GM18858 (cell line): ENCODE results near the gene NPAS3.
"Not testable (repeated sequence)": the region's sequence is repeated elsewhere in the genome, so short reads cannot be mapped to it uniquely, and the experiment has no call there.

ENCODE experiments used
- ATAC-seq: cut with Tn5 transposase; IDR thresholded peaks from one replicate; pipeline ENCODE4 v1.9.1; 2021; ENCODE audit not compliant: unreplicated experiment

Gene NPAS3

GRCh38 chr14:33068626-33069025, 129.9 kb downstream of the NPAS3 start:
- no peak for ATAC-seq

- ATAC-seq, result no peak
Measured at GRCh38 chr14:33070475-33070874, 131.8 kb downstream of the NPAS3 start.

- ATAC-seq, result no peak
Measured at GRCh38 chr14:33073023-33073422, 134.3 kb downstream of the NPAS3 start.

GRCh38 chr14:33081259-33081658, 142.6 kb downstream of the NPAS3 start:
- no peak for ATAC-seq

- no peak for ATAC-seq
Measured at GRCh38 chr14:33085799-33086198, 147.1 kb downstream of the NPAS3 start.

DNA sequence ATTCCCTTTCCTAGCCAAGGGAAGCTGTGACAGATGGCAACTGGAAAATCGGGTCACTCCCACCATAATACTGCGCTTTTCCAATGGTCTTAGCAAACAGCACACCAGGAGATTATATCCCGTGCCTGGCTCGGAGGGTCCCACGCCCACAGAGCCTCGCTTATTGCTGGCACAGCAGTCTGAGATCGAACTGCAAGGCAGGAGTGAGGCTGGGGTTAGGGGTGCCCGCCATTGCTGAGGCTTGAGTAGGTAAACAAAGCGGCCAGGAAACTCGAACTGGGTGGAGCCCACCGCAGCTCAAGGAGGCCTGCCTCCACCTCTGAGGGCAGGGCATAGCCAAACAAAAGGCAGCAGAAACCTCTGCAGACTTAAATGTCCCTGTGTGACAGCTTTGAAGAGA, 149.6 kb downstream of the NPAS3 start:
- ATAC-seq, result not testable (repeated sequence)

- ATAC-seq, result no peak
Measured at GRCh38 chr14:33098016-33098415, 159.3 kb downstream of the NPAS3 start.

- ATAC-seq, result no peak
Measured at GRCh38 chr14:33103489-33103888, 164.8 kb downstream of the NPAS3 start.

GRCh38 chr14:33103966-33104365, 165.3 kb downstream of the NPAS3 start:
- no peak for ATAC-seq

DNA sequence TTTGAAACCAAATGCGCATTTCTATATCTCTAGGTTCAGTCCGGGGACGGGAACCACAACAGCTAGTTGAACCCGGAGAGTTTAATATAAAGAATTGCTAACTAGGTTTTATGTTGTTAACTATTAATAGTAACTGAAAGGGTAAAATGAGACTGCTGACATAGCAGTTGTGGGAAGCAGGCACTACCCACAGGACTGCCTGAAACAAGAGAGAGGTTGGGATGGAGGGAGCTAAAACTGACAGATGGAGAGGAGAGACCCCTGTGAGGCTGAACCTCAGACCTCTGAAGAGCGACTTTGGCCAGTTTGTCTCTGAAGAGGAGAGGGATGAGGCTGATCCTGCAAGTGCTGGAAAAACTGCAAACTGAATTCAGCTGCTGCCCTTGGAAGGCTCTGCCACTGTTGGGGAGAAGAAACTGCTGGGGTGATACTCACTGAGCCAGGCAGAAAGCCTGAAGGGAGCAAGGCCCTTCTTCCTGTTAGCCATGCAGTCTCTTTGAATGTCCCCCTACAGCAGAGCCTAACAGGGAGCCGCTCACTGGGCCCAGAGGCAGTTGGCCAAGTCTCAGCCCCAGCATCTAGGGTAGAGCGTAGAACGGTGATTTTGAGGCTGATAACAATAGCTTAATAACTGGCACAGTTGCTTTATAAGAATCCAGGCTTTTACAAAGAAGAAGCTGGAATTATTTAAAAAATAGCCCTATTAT, 172.2 kb downstream of the NPAS3 start:
- no peak for ATAC-seq

DNA sequence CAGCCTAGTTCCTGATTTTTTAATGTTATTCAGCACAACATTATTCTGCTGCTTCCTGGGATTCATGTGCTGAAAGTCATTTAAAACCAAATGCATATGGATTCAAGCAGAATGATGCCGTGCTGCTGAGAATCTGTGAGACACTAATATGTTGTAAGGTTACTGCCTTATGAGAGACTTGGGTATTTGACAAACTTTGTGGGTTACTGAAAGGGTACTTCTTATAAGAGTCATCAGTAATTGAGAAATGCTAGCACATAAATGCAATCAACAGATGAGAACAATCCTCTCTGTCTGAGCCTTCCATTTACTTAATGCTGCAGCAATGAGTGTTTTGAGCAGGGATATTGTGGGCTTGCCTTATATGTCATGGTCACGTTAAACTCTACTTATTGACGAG, 175.7 kb downstream of the NPAS3 start:
- no peak for ATAC-seq

GRCh38 chr14:33118668-33119067, 180.0 kb downstream of the NPAS3 start:
- no peak for ATAC-seq

DNA sequence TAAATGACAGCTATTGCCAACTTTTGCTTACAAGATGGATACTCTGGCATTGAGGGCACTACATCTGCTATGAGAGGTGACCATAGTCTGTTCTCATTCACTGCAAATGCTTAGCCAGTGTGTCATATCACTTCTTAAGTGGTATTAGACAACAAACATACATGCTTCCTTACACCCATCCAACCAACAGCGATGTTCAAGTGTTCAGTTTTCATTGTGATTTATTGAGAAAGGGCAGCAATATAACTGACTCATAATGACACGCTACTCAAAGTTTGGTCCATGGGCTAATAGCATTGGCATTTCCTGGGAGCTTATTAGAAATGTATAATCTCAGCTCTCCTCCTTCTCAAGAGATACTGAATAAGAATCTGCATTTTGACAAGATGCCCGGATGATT, 181.7 kb downstream of the NPAS3 start:
- ATAC-seq, result no peak

GRCh38 chr14:33120966-33121365, 182.3 kb downstream of the NPAS3 start:
- ATAC-seq, result no peak

DNA sequence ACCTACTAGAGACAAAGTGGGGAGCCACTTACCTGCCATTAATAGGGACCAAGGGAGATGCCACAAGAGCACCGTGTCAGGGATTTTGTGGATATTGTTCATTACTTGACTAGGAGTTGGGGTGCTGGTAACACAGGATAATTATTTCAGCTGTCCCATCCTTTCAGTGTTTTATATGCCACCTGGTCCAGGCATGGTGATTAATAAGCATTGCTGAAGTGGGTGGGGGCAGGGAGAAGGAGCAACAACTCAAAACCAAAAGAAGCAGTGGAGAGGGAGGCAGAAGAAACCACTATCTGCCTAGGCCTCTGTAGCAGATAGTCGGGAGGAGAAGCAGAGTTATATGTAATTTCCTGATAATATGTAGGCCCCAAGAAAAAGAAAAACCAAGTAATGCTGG, 184.6 kb downstream of the NPAS3 start:
- ATAC-seq, result no peak

DNA sequence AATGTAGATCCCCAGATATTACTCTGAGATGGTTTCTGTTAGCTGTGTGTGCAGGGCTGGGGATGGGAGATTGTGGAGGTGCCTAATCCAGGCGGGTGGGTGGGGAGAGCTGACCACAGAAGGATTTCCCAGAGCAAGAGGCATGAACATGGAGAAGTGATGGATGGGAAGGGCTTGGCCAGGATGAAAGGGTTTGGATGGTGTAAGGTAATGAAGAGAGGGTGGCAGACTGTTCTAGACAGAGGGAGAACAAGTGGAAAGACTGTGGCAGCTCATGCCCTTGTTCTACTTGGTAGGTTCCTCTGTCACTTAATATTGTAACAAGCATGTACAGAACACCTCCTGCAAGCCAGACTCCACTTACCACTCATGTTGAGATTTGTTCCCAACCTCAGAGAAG, 187.8 kb downstream of the NPAS3 start:
- no peak for ATAC-seq

- ATAC-seq, result no peak
Measured at GRCh38 chr14:33127531-33127930, 188.9 kb downstream of the NPAS3 start.

- no peak for ATAC-seq
Measured at GRCh38 chr14:33131801-33132200, 193.1 kb downstream of the NPAS3 start.

GRCh38 chr14:33134162-33134561, 195.5 kb downstream of the NPAS3 start:
- ATAC-seq, result no peak

DNA sequence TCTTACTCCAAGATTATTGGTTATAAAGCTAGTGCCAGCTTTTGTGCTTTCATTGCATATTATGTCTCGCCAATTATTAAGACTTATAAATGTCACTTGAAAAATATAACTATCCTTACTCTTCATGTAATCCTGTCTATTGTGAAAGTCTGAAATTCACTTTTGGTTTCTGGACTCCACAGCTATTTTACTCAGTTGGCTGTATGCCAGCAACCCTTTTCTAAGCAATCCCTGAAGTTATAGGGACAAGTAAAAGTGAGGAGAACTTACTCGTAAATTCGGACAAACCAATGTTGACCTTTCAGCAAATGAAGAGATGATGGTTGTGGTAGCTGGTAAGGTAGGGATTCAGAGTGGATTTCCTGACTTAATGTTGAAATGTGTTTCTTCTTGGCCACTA, 196.3 kb downstream of the NPAS3 start:
- no peak for ATAC-seq

GRCh38 chr14:33150666-33151428, 212.2 kb downstream of the NPAS3 start:
- no peak for ATAC-seq

GRCh38 chr14:33163109-33163508, 224.4 kb downstream of the NPAS3 start:
- no peak for ATAC-seq

GRCh38 chr14:33163600-33163999, 224.9 kb downstream of the NPAS3 start:
- no peak for ATAC-seq
